Measurements from ENCODE around the gene KRT23.

KRT23 gene

GRCh38 chr17:40873255-40873654, 64.2 kb downstream of the KRT23 start:
- H3K4me1 ChIP-seq (ENCODE audit: control insufficient read depth, insufficient read depth, low read length) = no peaks in the 10 kb centered on the region
- H3K36me3 ChIP-seq (ENCODE audit: control insufficient read depth in 2 of 2, insufficient read depth in 1 of 2, low read length in 2 of 2) = no peaks in the 10 kb centered on the region
- TF ChIP-seq ZSCAN5A (tag by site-specific recombination; IDR thresholded peaks at IDR 0.05) (no peak), ZNF510 (tag by site-specific recombination; IDR thresholded peaks at IDR 0.05; ENCODE audit: insufficient replicate concordance) (no peak), ZNF585B (tag by site-specific recombination; IDR thresholded peaks at IDR 0.05) (no peak), ZNF670 (tag by site-specific recombination; IDR thresholded peaks at IDR 0.05; ENCODE audit: low read depth) (no peak), ZNF2 (tag by site-specific recombination; IDR thresholded peaks at IDR 0.05) (no peak), ZNF704 (tag by site-specific recombination; IDR thresholded peaks at IDR 0.05) (no peak), ZNF324 (tag by site-specific recombination; IDR thresholded peaks at IDR 0.05) (no peak), ZNF121 (tag by site-specific recombination; IDR thresholded peaks at IDR 0.05) (no peak), ZNF184 (tag by site-specific recombination; IDR thresholded peaks at IDR 0.05) (no peak), ZNF366 (tag by site-specific recombination; conservative IDR thresholded peaks at IDR 0.05) (no peak), ZNF266 (tag by site-specific recombination; IDR thresholded peaks at IDR 0.05; ENCODE audit: low read depth) (no peak), PRDM4 (tag by site-specific recombination; IDR thresholded peaks at IDR 0.05) (no peak), ZNF10 (tag by site-specific recombination; IDR thresholded peaks at IDR 0.05) (no peak), GLI2 (tag by site-specific recombination; IDR thresholded peaks at IDR 0.05; ENCODE audit: borderline replicate concordance, low read depth) (no peak), ZNF623 (tag by site-specific recombination; IDR thresholded peaks at IDR 0.05) (no peak), ELK4 (IDR thresholded peaks at IDR 0.05; ENCODE audit: borderline replicate concordance, low read depth, low read length) (no peak)
- TF ChIP-seq, protein P1, sequence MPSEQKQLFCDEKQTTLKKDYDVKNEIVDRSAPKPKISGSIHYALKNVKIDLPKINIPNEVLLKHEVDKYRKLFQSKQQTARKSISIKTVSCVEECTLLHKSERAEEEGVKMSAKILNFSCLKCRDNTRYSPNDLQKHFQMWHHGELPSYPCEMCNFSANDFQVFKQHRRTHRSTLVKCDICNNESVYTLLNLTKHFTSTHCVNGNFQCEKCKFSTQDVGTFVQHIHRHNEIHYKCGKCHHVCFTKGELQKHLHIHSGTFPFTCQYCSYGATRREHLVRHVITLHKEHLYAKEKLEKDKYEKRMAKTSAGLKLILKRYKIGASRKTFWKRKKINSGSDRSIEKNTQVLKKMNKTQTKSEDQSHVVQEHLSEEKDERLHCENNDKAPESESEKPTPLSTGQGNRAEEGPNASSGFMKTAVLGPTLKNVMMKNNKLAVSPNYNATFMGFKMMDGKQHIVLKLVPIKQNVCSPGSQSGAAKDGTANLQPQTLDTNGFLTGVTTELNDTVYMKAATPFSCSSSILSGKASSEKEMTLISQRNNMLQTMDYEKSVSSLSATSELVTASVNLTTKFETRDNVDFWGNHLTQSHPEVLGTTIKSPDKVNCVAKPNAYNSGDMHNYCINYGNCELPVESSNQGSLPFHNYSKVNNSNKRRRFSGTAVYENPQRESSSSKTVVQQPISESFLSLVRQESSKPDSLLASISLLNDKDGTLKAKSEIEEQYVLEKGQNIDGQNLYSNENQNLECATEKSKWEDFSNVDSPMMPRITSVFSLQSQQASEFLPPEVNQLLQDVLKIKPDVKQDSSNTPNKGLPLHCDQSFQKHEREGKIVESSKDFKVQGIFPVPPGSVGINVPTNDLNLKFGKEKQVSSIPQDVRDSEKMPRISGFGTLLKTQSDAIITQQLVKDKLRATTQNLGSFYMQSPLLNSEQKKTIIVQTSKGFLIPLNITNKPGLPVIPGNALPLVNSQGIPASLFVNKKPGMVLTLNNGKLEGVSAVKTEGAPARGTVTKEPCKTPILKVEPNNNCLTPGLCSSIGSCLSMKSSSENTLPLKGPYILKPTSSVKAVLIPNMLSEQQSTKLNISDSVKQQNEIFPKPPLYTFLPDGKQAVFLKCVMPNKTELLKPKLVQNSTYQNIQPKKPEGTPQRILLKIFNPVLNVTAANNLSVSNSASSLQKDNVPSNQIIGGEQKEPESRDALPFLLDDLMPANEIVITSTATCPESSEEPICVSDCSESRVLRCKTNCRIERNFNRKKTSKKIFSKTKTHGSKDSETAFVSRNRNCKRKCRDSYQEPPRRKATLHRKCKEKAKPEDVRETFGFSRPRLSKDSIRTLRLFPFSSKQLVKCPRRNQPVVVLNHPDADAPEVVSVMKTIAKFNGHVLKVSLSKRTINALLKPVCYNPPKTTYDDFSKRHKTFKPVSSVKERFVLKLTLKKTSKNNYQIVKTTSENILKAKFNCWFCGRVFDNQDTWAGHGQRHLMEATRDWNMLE (tag by site-specific recombination; conservative IDR thresholded peaks at IDR 0.05; ENCODE audit: low read depth) = no peak
- ChIA-PET CTCF (interaction anchor here (0.9 to 1.5 kb wide), 6 partner anchors 8 to 676 kb away, joined by 3 to 5 read pairs (median 4); partner anchors contain the start of gene KRT20), POLR2A (interaction anchor here (1.0 kb wide), 1 partner anchor 54 kb away, joined by 3 read pairs; no protein-coding TSS in a partner anchor)
- no peak overlapping the region for H3K4me3 ChIP-seq (ENCODE audit: low read depth, low read length)
- no peak overlapping the region for H3K27ac ChIP-seq (ENCODE audit: extremely low read depth, low read depth, low read length)
- H3K9me3 ChIP-seq (ENCODE audit: control insufficient read depth, insufficient read depth, low read depth, low read length) = no peaks in the 10 kb centered on the region

All from HEK293 (cell line).